Activated CD8-positive, alpha-beta memory T cell treated with anti-CD3 and anti-CD28 coated beads for 4 hours (primary cell): ENCODE data around the gene RIPOR3.
"Not testable (repeated sequence)": the region's sequence is repeated elsewhere in the genome, so short reads cannot be mapped to it uniquely, and the experiment has no call there.

Experiments used
- DNase-seq, 2 donors: peaks; one replicate each; pipeline ENCODE4 v3.0.0-alpha.2; 2020; ENCODE audit warnings: low read depth in 2 of 2

The RIPOR3 gene

GRCh38 chr20:50680105-50680960 is 11.0 kb downstream of the RIPOR3 start:
- DNase-seq = no peak

DNA sequence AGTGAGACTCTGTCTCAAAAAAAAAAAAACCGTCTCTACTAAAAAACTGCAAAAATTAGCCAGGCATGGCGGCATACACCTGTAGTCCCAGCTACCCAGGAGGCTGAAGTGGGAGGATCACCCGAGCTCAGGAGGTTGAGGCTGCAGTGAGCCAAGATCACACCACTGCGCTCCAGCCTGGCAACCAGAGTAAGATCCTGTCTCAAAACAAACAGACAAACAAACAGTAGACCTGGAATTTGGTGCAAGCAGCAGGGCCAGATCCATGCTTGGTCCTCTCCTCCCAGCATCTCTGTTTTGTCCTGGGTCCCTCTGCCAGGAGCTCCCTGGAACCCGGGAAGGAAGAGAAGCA is 11.6 kb downstream of the RIPOR3 start:
- no peak for DNase-seq

- no peak for DNase-seq
Observed at GRCh38 chr20:50678169-50678898, 13.0 kb downstream of the RIPOR3 start.

- DNase-seq = no peak
Observed at GRCh38 chr20:50676858-50677257, 14.5 kb downstream of the RIPOR3 start.

DNA sequence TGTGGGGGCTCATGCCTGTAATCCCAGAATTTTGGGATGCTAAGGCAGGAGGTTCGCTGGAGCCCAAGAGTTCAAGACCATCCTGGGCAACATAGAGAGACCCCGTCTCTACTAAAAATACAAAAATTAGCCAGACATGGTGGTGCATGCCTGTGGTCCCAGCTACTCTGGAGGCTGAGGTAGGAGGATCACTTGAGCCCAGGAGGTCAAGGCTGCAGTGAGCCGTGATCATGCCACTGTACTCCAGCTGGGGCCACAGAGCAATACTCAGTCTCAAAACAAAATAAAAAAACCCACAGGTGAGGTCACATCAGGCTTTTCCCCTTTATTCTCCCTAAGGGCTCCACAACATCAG is 15.0 kb downstream of the RIPOR3 start:
- not testable (repeated sequence) for DNase-seq

GRCh38 chr20:50675671-50676376 is 15.5 kb downstream of the RIPOR3 start:
- no peak for DNase-seq

DNA sequence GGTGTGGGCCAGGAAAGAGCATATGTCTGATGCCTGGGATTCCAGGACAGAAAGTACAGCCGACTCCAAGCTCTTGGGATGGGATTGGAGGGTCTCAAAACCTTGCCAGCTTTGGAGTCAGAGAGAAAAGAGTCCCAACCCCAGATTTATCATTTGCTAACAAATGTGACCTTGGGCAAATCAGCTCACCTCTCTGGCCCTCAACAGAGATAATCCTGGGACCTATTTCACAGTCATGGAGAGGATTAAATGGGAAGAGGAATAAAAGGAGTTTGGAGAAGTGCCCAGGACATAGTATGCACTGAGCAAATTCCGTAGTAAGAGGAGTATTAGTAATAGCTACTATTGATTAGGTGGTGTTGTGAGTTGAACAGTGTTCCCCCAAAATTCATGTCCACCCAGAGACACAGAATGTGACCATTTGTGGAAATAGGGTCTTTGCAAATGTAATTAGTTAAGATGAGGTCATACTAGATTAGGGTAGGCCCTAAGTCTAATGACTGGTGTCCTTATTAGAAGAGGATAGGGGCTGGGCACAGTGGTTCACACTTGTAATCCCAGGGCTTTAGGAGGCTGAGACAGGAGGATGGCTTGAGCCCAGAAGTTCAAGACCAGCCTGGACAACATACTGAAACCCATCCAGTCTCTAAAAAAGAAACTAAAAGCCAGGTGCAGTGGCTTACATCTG is 17.1 kb downstream of the RIPOR3 start:
- no peak for DNase-seq

GRCh38 chr20:50673466-50674137 is 17.7 kb downstream of the RIPOR3 start:
- DNase-seq = no peak

DNA sequence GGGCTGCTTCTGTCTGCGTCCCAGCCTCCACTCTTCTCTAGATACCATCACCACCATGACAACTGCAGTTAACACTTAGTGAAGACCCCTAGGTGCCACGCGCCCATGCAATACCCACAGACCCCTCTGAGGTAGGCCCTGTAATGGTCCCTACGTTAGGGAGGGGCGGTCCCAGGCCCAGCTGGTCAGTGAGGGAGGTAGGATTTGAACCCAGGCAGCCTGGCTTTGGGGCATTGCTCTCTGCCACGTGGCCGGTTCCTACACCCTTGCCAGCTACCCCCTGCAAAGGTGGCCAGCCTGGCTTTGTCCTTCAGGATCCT is 18.2 kb downstream of the RIPOR3 start:
- no peak for DNase-seq

GRCh38 chr20:50672400-50673145 is 18.8 kb downstream of the RIPOR3 start:
- no peak for DNase-seq

DNA sequence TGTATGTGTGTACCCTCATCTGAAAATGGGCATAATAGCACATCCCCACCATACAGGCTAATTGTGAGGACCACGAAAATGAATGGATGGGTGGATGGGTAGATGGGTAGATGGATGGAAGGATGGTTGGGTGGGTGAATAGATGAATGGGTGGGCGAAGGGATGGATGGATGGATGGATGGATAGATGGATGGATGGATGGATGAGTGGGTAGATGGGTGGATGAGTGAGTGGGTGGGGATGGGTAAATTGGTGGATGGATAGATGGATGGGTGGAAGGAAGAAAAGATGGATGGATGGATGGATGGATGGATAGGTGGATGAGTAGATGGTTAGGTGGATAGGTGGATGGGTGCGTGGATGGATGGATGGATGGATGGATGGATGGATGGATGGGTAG is 19.7 kb downstream of the RIPOR3 start:
- no peak for DNase-seq

- DNase-seq = not testable (repeated sequence)
Observed at GRCh38 chr20:50671010-50671409, 20.3 kb downstream of the RIPOR3 start.

GRCh38 chr20:50670126-50670862 is 21.0 kb downstream of the RIPOR3 start:
- no peak for DNase-seq

- DNase-seq = no peak
Observed at GRCh38 chr20:50668798-50669197, 22.5 kb downstream of the RIPOR3 start.

DNA sequence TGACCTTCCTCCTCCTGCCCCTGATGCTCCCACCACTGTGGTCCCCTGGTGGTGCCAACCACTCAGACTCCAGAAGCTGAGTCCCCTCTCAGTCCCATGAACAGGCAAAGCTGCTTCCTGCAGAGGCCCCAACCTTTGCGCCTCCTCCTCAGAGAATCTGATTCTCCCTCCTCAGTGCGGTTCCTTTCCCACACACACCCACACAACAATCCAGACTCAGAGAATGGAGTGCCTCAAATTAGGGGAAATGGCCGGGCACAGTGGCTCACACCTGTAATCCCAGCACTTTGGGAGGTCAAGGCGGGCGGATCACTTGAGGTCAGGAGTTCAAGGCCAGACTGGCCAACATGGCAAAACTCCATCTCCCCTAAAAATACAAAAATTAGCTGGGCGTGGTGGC is 23.0 kb downstream of the RIPOR3 start:
- DNase-seq = no peak

DNA sequence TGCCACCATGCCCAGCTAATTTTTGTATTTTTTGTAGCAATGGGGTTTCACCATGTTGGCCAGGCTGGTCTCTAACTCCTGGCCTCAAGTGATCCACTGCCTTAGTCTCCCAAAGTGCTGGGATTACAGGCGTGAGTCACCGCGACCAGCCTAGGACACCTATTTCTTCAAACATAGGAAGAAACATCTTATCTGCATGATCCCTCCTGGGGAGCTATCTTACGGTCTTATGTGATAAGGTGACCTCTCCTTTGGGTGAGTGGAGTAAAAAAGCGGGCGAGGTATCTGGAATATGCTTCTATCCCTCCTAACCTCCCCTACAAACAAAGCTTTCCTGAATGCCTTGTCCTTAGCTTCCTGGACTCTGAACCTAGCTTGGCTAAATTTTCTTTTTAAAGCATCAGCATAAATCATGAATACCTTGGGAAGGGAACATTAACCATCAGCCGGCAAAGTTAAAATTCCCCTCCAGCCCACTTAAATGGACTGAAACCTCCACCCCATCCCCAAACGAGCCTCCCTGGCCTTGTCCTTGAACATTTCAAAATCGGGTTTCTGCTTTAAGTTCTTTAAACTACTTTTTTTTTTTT is 24.5 kb downstream of the RIPOR3 start:
- DNase-seq = no peak

GRCh38 chr20:50664254-50664653 is 27.1 kb downstream of the RIPOR3 start:
- DNase-seq = no peak

DNA sequence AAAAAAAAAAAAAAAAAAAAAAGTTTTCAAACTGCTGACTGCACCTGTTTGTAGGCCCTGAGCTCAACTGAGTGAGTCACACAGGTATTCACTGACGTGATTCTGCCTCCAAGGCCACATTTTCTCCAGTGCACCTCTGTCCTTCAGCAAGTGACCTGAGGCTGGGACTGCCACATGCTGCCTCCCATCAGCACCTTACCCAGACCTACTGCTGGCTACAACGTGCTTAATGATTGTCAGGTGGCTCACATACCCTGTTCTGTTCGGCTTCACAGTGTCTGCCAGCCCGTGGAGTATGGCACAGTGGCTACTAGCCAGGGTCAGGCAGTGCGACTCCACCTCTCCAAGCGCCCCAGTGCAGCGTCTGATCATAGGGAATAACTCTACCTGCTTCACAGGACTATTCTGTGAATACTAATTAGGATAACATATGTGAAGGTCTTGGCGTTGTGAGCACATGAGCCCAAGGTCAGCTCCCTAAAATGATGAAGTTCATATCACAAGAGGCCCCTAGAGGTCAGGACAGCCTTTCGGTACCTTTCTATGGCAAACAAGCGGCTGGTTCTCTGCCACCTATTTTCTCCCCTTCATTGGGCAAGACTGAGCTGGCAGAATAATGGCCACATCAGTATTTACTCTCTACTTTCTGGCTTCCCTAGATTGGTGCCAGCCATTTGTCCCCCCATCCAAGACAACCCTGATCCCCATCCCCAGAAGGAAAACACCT is 28.1 kb downstream of the RIPOR3 start:
- no peak for DNase-seq

DNA sequence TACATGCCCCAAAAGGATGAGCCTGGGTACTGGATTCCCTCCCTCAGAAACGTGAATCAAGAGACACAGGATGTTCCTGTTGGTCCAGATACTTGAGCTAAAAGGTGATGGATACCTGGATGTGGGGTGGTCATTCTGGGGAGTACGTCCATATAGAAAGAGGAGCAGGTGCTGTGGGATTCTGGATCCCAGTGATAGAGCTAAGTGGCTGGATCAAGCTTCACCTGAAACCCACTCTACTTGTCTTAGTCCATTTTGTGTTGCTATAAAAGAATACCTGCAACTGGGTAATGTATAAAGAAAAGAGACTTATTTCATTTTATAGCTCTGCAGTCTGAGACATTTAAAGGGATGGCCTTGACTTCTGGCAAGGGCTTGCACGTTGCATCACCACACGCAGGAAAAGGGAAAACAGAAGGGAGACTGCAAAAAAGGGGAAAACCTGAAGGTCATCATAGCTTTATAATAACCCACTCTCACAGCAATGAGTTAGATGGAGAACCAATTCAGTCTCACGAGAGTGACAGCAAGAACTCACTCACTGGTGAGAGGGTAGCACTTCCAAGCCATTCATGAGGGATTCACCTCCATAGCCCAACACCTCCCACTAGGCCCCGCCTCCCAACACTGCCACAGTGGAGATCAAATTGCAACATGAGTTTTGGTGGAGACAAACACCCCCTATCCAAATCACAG is 31.2 kb downstream of the RIPOR3 start:
- DNase-seq = no peak
